ENCODE measurements around the gene ACAT2.
"Not testable (repeated sequence)": the region's sequence is repeated elsewhere in the genome, so short reads cannot be mapped to it uniquely, and the experiment has no call there.

The ACAT2 gene
- 23.3 to 30.3 (median 25.5) reads per million in 4 donors for total RNA-seq

DNA sequence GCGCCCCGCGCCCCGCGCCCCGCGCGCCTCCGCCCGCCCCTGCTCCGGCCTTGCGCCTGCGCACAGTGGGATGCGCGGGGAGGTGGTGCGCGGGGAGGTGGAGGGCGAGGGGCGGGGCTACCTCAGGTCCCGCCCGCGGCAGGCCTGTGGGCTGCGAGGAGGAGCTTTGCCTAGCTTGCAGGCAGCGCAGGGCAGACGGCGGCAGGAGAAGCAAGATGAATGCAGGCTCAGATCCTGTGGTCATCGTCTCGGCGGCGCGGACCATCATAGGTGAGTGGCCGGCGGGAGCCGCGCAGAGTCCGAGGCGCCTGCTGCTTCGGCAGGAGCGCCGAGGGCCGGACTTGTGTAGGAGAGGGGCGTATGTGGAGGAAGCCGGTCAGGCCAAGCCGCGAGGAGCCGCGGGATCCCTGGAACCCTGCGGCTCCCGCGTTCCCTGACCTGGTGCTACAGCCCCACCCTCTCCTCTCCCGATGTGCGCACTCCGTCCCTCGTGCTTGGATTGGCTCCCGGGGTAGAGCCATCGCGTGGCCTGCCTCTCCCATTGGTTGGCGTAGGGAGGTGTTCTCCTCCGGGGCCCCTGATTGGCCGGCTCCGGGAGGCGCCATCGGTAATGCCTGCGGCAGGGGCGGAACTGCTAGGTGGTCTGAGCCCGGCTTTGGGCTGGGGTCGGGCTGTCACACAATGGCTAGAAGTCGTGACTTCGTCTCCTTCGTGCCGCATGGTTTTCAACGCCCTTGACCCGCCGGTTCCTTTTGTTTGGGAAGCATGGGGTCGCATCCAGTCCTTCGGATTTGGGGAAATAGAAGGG is at the start of gene ACAT2:
TSS of gene ACAT2 (plus strand) at position 173 of the 808 bp plus-strand sequence. CDS start at position 216, 43 bp downstream.
- DNase-seq = peak; percentile 88 to 95 (median 93)

DNA sequence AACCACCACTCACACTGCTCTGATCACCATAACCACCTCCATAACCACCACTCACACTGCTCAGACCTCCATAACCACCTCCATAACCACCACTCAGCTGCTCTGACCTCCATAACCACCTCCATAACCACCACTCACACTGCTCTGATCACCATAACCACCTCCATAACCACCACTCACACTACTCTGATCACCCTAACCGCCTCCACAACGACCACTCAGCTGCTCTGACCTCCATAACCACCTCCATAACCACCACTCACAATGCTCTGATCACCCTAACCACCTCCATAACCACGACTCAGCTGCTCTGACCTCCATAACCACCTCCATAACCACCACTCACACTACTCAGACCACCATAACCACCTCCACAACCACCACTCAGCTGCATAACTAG is 49.5 kb upstream of the ACAT2 start:
- not testable (repeated sequence) for DNase-seq

DNA sequence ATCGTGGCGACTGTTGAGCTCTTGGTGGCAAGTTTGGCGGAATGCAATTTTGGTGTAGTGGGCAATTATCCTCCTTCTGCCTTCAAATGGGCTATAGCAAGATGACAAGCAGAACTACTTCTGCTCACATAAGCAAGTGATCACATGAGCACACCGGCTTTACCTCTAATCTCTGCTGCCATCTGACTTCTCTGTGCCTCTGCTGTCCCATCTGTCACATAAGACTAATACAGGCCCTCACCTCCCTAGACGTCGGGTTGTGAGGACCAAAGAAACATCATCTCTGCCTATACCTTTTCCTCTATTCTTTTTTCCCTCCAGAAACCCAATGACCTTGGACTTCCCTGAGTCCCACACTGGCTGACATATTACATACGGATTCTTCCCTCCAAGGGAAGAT is 47.9 kb upstream of the ACAT2 start:
- DNase-seq = no peak

DNA sequence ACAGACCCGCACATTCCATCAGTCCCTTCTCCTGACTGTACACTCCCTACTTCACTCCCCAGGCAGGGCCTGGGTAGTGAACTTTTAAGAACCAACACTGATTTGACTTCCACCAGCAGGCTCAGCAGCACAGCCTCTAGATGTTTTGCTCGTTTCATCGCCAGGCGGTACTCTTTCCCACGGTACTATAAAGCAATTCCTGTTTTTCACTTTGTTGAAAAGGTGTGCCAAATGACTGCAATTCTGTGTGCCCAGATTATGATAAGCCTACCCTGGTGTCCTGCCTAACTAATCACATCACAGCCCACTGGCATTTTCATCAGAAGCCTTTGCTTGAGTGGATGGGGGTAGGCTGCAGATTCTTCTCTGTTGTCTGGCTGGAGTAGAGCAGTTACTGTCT is 47.4 kb upstream of the ACAT2 start:
- DNase-seq = no peak

DNA sequence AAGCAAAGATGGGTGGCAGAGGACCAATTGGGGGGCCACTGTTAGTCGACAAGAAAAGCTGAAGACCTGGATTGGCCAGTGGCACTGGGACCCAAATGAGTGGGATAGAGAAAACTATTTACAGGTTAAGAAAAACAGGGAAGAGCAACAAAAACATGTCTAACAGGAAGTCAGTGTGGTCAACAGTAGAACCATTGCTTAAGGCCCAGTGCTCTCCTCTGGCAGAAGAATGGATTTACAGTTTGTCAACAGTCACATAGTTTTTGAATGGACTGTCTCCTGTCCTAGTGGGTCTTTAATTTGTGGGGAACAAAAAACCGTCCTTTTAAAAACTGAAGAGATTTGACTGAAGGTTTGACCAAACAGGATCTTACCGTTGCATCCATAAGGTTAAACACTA is 46.7 kb upstream of the ACAT2 start:
- DNase-seq = no peak

DNA sequence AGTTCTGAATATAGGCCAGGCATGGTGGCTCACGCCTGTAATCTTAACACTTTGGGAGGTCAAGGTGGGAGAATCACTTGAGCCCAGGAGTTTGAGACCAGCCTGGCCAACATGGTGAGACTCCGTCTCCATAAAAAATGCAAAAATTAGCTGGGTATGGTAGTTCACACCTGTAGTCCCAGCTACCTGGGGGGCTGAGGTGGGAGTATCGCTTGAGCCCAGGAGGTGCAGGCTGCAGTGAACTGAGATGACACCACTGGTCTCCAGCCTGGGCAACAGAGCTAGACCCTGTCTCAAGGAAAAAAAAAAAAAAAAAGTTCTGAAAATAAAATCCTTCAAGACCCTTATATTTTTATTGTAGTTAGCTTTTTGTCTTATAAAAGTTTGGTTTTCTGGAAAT is 46.2 kb upstream of the ACAT2 start:
- no peak for DNase-seq

DNA sequence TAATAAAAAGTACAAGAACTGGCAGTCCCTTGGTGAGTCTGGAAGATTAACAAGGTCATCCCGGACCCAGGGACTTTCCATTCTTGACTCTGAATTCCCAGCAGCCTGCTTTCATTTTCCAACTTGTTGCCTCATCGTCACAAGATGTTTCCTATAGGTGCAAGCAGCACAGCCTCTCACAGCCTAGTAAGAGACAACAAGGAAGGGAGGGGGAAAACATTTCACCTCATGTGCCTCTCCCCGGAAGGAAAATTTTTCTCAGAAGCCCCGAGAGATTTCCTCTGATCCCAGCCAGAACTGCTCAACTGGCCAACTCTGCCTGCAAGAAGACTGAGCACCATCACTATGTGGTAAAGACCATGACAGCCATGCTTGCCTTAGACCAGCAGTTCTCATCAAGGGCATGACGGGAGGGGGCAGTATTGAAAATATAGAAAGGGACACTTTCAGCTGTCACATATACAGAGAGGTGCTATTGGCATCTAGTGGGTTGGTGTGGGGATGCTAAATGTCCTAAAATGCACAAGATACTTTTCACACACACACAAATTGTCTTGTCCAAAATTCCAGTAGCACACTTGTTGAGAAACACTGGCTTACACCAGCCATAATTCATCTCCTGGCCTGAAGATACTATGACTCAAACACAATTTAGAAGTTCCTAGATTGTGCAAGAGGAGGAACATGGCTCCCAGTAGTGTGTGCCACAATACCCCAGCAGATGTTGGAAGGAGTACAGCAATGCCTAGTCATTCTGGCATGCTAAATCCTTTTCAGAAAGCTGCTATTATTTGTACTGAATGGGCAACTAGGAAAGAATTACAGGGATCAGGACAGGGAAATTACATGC is 45.4 kb upstream of the ACAT2 start:
- no peak for DNase-seq

DNA sequence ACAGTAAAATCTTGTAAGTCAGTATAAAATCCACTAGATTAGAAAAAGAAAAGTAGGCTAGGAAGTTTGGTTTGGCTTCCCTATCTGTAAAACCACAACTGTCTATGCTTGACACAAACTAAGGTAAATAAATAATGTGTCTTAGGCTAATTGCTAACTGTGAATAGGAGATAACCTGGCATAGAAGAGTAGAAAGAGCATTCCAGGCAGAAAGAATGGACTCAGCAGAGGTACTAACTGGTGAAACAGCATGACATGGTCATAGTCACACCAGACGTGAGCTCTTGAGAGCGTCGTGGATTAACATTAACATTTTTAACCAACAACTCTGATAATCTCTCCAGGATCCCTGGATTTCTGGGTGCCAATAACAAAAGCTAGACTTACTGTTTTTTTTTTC is 43.2 kb upstream of the ACAT2 start:
- no peak for DNase-seq

DNA sequence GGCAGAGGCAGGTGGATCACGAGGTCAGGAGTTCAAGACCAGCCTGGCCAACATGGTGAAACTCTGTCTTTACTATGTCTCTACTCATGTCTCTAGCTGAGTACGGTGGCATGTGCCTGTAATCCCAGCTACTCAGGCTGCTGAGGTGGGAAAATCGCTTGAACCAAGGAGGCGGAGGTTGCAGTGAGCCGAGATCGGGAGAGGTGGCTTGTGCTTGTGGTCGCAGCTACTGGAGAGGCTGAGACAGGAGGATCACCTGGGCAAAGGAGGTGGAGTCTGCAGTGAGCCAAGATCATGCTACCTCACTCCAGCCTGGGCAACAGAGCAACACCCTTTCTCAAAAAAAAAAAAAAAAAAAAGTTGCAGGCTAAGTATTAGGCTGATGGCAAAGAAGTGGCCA is 42.6 kb upstream of the ACAT2 start:
- DNase-seq = no peak

DNA sequence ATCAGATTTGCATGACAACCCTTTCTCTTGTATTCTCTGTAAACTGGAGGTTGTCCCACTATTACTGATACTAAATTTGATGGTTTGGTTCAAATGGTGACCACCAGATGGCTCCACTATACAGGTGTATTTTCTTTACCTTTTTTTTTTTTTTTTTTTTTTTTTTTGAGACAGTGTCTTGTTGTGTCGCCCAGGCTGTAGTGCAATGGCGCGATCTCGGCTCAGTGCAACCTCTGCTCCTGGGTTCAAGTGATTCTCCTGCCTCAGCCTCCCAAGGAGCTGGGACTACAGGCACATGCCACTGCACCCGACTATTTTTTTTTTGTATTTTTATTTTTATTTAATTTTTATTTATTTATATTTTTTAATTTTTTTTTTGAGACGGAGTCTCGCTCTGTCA is 41.1 kb upstream of the ACAT2 start:
- DNase-seq = peak in 4 of 5 donors; percentile 17 to 55 (median 49)

DNA sequence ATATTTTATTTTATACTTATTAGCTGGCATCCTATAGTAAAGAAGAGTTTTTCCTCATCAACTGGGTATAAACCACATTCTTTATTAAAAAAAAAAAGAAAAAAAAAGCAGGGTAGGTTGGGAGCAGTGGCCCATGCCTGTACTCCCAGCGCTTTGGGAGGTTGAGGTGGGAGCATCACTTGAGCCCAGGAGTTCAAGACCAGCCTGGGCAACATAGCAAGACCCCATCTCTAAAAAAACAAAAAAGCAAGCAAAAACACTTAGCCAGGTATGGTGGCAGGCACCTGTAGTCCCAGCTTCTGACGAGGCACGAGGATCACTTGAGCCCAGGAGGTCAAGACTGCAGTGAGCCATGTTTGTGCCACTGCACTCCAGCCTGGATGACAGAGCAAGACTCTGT is 39.9 kb upstream of the ACAT2 start:
- not testable (repeated sequence) for DNase-seq

DNA sequence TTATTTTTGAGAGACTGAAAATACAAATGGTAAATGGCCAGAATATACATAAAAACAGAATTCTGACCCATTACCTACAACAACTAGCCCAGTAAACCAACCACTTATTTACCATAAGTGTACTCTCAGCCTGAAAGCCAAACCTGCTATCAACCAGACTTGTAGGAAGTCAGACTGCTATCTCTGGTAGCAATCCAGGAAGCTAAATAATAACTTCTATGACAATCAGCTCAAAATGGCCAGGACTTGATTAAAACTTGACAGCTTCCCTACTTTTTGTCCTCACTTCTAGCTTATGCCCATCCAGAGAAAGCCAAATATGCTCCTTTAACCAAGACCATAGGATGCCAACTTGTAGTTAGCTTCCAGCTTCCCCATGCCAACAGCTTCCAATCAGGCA is 39.2 kb upstream of the ACAT2 start:
- DNase-seq = no peak

DNA sequence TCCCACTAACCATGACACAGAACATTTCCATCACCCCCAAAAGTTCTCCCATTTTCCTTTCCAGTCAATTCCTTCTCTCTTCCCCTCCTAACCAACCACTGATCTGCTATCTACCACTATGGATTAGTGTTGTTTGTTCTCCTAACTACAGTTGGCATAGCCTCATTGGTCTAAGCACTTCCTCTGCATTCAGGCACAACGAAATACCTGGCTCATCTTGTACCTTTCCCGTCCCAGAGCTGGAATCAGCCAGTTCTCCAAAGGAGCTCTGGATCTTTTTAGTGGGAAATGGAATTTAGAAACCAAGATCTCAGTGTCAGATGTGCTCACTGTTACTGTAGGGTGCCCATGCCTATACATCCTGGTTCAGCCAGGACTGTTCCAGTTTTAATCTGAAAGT is 38.6 kb upstream of the ACAT2 start:
- no peak for DNase-seq

DNA sequence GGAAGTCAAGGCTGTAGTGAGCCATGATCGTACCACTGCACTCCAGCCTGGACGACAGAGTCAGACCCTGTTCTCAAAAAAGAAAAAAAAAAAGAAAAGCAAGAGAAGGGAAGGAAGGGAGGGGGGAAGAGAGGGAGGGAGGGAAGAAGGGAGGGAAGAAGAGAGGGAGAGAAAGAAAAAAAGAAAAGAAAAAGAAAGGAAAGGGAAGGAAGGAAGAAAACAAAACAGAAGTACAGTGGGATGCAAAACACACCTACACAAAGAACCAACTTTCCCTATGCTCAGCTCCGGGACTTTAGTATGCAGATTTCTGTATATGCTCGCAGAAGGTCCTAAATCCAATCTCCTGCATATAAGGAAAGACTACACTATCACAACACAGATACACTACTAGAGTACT is 37.1 kb upstream of the ACAT2 start:
- no peak for DNase-seq

DNA sequence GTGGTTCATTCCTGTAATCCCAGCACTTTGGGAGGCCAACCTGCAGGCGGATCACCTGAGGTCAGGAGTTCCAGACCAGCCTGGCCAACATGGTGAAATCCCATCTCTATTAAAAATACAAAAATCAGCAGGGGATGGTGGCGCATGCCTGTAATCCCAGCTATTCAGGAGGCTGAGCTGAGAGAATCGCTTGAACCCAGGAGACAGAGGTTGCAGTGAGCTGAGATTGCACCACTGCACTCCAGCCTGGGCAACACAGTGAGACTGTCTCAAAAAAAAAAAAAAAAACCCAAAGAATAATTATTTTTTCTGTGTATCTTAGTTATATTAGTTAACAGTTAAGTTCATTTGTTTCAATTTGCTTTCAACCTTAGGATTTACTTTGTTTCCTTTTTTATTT is 36.6 kb upstream of the ACAT2 start:
- not testable (repeated sequence) for DNase-seq

DNA sequence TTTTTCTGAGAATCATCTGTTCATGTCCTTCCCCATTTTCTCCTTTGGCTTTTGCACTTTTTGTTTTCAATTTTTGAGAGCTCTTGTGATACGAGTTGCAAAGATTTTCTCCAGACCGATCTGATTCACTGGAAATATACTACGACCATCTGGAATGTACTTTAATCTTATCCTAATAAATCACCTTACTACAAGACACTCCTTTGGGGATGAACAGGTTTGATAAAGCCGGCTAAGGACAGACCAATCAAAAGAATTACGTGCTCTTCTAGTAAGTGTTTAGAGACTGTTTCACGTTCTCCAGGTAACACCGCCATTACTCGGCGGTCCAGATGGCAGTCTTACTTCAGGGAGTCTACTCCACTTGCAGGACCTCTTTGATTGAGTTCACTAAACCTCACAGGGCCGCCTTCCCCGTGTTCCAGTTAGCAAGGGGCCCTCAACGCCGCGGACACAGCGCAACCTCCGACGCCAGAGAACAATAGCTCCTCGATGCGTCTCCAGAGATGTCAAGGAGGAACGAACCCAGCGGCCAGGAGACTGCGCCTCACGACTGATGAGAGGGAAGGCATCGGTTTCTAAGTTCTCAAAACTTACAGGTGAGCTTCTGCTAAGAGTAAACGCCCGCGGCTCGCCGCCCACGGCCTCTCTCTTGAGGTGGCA is 35.5 kb upstream of the ACAT2 start:
- DNase-seq = no peak

DNA sequence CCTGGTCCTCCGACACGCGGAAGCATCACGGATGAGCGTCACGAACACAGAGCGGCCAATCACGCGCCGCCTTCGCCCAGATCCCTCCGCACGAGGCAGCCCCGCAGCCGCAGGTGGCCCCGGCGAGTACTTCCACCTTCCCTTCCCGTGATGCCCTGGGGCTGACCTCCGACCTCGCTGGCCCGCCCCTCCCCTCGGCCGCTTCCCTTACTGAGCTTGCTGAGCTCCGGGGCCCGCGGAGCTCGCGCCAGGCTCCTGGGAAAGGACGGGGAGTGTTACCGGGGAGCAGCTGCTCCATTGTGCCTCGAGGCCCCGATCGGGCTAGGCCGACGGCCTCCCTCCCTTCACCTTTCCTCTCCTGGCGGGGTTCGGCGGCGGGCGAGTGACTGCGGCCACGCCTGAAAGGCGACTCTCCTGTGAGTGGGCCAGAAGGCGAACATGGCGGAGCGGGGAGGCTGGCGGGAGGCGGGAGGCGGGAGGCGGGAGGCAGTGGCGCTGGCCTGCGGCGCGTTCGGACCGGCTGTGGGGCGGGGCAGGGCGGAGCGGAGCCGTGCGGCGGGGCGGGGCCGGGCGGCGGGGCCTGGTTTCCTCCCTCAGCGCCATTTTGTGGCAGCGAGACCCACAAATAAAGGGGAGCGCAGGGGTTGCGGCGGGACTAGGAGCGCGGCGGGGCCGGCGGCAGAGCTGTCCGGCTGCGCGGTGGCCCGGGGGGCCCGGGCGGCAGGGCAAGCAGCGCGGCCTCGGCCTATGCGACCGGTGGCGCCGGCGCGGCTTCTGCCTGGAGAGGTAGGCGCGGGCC is 34.7 kb upstream of the ACAT2 start, which contains the start of gene WTAP:
TSS of gene WTAP (plus strand) at position 589 of the 799 bp plus-strand sequence. CDS start 8,760 bp downstream, outside the sequence.
- peak; percentile 95 to 98 (median 96) for DNase-seq

DNA sequence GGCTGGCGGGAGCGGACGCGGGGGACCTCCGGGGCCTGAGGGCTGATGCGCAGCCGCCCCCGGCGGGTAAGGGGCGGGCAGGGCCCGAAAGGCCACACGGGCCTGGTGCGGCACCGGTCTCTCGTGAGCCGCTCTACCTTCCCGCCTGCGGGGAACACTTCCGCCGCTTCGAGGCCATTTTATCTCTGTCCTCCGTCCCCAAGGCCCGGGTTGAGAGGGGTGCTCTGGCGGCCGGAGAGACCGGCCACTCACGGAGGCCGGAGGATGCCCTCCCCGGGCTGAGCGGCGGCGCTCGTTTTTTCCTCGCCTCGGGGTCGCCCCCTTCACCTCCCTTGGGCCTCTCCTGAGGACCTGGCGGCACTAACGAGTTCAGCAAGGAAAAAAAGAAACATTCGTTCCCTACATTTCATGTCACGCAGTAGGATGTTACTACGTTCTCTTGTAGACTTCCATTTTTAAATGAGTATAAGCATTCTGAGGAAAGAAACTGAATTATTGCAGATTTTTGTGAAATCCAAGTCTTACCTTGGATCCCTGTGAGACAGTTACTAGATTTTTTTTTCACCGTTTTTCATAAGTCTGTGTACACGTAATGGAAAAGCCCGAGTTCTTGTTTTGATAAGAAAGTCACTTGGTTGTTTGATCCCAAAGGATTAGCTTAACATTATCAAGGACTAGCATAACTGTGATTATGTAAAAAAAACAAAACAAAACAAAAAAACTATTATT is 34.0 kb upstream of the ACAT2 start:
- peak in 1 of 5 donors; percentile 61 for DNase-seq

DNA sequence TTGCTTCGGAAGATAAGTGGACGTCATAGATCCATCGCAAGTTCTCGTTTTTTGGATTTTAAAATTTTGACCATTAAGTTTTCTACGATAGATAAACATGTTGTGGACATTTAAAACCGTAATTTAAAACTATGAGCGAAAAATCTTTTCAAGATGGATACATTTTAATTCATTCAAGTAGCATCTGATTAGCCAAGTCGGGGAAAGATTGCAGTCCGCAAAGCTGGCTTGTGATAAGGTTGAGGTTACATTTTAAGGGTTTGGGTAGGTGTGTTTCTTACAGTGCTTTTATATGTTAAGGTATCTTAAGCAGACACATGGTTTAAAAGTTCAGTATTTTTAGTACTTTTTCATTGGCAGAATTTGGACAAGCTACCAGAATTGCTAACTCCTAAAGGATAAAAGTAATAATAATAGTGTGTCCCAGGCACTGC is 33.3 kb upstream of the ACAT2 start:
- no peak for DNase-seq

DNA sequence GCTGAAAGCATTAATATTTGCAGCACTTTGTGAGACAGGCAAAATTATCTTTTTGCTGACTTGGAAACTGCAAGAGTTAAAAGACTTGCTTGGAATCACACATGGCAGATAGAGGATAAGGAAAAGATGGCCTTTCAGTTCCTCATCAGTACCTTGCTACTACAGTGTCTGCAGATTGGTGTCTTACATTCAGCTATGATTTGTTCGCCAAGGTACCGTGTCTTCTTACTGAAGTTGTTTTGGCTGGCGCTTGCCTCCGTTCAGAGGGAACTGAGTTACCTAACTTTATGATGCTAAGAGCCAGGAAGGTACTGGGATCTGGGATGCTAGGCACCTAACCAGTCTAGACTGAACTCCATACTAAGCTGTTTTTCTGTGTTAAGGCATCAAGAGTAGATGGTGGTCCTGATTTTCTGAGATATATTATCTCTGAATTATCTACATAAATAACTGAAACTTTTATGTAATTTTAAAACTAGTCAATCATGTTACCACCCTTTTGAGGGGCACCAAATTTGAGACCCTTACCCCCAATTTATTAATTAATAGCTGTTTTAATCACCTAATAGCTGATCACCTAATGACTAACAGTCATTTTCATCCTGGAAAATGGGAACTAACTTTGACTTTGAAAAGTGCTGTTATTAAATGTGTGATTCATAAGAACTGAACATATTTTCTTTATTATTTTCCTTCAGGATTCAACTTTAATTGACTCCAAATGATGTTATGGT is 32.1 kb upstream of the ACAT2 start:
- peak in 1 of 5 donors; percentile 14 for DNase-seq

DNA sequence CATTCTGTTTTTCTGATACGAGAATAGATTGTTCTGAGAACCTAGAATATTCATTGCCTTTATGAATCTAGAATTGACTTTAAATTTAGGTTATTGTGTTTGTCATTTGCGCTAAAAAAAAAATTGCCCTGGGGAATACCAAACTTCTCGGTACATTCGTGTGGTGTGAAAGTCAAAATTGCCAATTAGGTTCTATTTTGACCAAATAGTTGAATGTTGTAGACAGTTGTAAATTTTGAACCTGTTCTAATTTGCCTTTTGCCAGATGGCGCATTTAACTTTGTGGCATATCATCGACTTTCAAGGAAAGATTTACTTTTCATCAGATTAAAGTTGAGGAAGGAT is 31.5 kb upstream of the ACAT2 start:
- DNase-seq = no peak

Data from T-helper 1 cell (primary cell).